Glutamatergic neuron (in vitro differentiated cells): ENCODE results near the gene YIPF3. TPM values are rescaled to one million over a fixed set of nuclear protein-coding genes. Genes with fewer than 3 reads are reported as not detected.
"Not testable (repeated sequence)": the region's sequence is repeated elsewhere in the genome, so short reads cannot be mapped to it uniquely, and the experiment has no call there.

Experiments
- DNase-seq: peaks from one replicate; pipeline ENCODE4 v3.0.0; 2022
- H3K27ac Mint-ChIP-seq: one replicate; pipeline ENCODE4 v1.8.0; 2020; ENCODE audit warnings: mild to moderate bottlenecking, mixed read lengths, inconsistent platforms; ENCODE audit not compliant: unreplicated experiment
- H3K27me3 Mint-ChIP-seq: one replicate; pipeline ENCODE4 v1.8.0; 2020; ENCODE audit warnings: mild to moderate bottlenecking, moderate library complexity, mixed read lengths, inconsistent platforms; ENCODE audit not compliant: unreplicated experiment
- H3K36me3 Mint-ChIP-seq: one replicate; pipeline ENCODE4 v1.8.0; 2020; ENCODE audit warnings: mild to moderate bottlenecking, mixed read lengths, inconsistent platforms; ENCODE audit not compliant: unreplicated experiment
- H3K4me1 Mint-ChIP-seq: one replicate; pipeline ENCODE4 v1.8.0; 2020; ENCODE audit warnings: mild to moderate bottlenecking, low read depth, mixed read lengths, inconsistent platforms; ENCODE audit not compliant: unreplicated experiment
- H3K4me3 Mint-ChIP-seq: one replicate; pipeline ENCODE4 v1.8.0; 2020; ENCODE audit warnings: mild to moderate bottlenecking, mixed read lengths, inconsistent platforms; ENCODE audit not compliant: unreplicated experiment
- H3K9me3 Mint-ChIP-seq: one replicate; pipeline ENCODE4 v1.8.0; 2020; ENCODE audit warnings: mild to moderate bottlenecking, moderate library complexity, mixed read lengths, inconsistent platforms; ENCODE audit not compliant: unreplicated experiment
- total RNA-seq: library from RNA; stranded (reverse); fragmentation: NEBNext Ultra II Directional; extraction: Animal tissue kit (Norgen Biotek cat#: 25700); gene quantifications from one replicate; pipeline ENCODE4 v1.2.1, GENCODE V29; 2021; ENCODE audit not compliant: unreplicated experiment
- TF ChIP-seq, protein P1 (sequence below): fragments of 200-600 bp; sonication (generic); IDR thresholded peaks from one replicate; pipeline ENCODE4 v1.5.0; 2021; ENCODE audit not compliant: partially characterized antibody, unreplicated experiment

YIPF3 gene
- total RNA-seq, 1 donor from 2014 or later: 198 TPM

DNA sequence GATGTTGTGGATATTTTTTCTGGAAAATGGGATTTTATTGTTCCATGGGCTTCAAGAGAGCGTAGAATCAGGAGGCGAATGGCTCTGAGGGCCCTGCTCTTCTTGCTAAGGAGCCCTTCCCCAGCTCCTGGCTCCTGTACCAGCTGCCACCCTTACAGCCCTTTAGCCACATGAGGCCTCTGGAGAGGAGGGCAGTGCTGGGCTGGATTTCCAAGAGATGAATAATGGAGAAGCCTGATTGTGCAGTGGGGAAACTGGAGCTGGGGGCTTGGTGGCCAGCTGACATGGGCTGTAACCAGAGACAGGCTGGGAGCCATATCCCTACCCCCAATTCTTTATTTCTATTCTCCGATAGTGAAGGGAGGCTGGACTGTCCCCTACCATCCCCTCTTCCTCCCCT, 15.8 kb downstream of the YIPF3 start:
- TF ChIP-seq, protein P1, sequence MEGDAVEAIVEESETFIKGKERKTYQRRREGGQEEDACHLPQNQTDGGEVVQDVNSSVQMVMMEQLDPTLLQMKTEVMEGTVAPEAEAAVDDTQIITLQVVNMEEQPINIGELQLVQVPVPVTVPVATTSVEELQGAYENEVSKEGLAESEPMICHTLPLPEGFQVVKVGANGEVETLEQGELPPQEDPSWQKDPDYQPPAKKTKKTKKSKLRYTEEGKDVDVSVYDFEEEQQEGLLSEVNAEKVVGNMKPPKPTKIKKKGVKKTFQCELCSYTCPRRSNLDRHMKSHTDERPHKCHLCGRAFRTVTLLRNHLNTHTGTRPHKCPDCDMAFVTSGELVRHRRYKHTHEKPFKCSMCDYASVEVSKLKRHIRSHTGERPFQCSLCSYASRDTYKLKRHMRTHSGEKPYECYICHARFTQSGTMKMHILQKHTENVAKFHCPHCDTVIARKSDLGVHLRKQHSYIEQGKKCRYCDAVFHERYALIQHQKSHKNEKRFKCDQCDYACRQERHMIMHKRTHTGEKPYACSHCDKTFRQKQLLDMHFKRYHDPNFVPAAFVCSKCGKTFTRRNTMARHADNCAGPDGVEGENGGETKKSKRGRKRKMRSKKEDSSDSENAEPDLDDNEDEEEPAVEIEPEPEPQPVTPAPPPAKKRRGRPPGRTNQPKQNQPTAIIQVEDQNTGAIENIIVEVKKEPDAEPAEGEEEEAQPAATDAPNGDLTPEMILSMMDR: no peak
- no peak for DNase-seq
- peak overlapping the region; percentile 35 for H3K27ac Mint-ChIP-seq
- H3K36me3 Mint-ChIP-seq: no peaks in the 10 kb centered on the region
- H3K27me3 Mint-ChIP-seq: peaks cover 4% of the 10 kb centered on the region
- no peak overlapping the region for H3K4me3 Mint-ChIP-seq
- H3K4me1 Mint-ChIP-seq: peaks cover 7% of the 10 kb centered on the region
- peaks cover 1% of the 10 kb centered on the region for H3K9me3 Mint-ChIP-seq

DNA sequence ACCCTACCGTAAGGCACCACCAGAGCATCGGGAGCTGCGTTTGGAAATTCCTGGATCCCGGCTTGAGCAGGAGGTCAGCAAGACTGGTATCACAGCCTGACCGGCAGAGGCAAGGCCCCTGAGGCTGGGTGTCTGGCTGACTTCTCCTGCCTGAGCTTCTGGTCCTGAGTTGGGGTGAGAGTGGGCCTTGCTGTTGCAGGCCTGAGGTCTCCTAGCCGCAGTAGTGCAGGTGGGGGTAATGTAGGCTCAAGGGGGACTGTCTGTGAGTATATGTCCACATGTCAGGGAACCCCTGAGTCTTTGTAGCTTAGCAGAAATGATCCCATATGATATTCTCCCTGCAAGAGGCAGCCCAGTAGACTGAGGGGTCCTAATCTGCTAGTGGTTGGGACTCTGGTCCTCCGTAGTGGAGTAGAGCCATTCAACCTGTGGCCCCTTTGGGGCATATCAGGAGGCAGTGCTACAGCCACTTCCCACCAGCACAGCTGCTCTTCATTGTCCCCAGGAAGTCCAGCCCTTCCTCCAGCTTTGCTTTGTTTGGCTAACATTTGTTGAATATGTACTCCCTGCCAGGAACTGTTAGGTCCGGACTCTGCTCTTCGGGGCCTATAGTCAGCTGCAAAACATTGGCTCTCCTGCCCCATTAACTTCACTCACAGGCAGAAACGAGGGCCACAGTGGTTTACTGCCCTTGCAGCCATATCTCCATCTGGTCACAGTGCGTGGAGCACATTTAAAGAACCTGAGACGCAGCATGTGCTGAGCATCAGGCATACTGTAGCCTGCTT, 17.5 kb downstream of the YIPF3 start:
- no peak for DNase-seq
- peaks cover 1% of the 10 kb centered on the region for H3K9me3 Mint-ChIP-seq
- H3K27ac Mint-ChIP-seq: no peak overlapping the region
- H3K27me3 Mint-ChIP-seq: peaks cover 5% of the 10 kb centered on the region
- TF ChIP-seq, protein P1: no peak
- H3K4me1 Mint-ChIP-seq: peaks cover 11% of the 10 kb centered on the region
- no peak overlapping the region for H3K4me3 Mint-ChIP-seq
- H3K36me3 Mint-ChIP-seq: no peaks in the 10 kb centered on the region

DNA sequence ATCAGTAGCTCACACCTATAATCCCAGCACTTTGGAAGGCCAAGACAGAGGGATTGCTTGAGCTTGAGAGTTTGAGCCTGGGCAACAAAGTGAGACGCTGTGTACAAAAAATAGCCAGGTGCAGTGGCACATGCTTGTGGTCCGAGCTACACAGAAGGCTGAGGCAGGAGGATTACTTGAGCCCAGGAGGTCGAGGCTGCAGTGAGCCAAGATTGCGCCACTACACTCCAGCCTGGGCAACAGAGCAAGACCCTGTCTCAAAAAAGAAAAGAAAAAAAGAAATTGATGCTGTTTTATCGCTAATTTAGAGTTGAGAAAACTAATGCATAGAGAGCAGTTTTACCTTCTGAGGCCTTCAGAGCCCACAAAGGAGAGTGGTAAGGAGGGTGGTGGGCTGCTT, 18.4 kb downstream of the YIPF3 start:
- not testable (repeated sequence) for H3K9me3 Mint-ChIP-seq, H3K4me3 Mint-ChIP-seq, DNase-seq, H3K36me3 Mint-ChIP-seq, H3K27ac Mint-ChIP-seq, H3K27me3 Mint-ChIP-seq
- H3K4me1 Mint-ChIP-seq: peaks cover 11% of the 10 kb centered on the region

DNA sequence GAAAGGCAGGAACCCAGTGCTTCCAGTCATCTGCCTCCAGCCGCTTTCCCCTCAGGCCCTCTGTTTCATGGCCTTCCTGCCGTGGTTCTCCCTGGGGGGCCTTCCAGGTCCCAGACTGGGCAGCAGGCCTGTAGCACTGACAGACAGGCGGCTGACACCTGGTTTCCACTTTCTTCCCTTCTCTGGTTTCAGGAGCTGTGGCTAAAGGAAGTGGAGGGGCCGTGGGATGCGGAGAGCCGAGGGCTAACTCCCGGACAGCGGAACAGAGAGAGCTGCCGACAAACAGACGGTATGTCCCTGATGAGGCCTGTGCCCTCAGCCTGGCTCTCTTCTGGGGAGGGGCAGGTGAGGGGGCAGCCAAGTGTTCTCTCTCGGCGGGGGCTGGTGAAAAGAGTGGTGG, 19.0 kb downstream of the YIPF3 start:
- no peak for DNase-seq
- TF ChIP-seq, protein P1: no peak
- Mint-ChIP-seq H3K4me3 (no peak overlapping the region), H3K4me1 (peaks cover 15% of the 10 kb centered on the region), H3K27me3 (peaks cover 8% of the 10 kb centered on the region), H3K36me3 (peaks cover 4% of the 10 kb centered on the region), H3K27ac (no peak overlapping the region), H3K9me3 (no peaks in the 10 kb centered on the region)

DNA sequence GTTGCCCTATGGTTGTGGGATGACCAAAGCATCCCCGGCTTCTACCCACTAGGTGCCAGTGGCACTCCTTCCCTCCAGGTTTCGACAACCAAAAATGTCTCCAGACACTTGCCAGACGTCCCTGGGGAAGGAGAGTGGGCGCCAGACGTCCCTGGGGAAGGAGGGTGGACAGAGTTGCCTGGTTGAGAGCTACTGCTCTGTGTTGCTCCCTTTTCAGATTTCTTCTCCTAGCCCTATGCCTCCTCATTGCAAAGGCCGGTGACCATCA, 19.7 kb downstream of the YIPF3 start:
- Mint-ChIP-seq H3K27ac (no peak overlapping the region), H3K4me3 (no peak overlapping the region)
- DNase-seq: no peak

More for the DNA sequence above, 19.7 kb downstream of the YIPF3 start:
- Mint-ChIP-seq H3K36me3 (peaks cover 4% of the 10 kb centered on the region), H3K27me3 (peaks cover 6% of the 10 kb centered on the region), H3K4me1 (peaks cover 19% of the 10 kb centered on the region), H3K9me3 (no peaks in the 10 kb centered on the region)
- TF ChIP-seq, protein P1: no peak
